ENCODE results near the gene PHTF2. TPM values are rescaled to one million over a fixed set of nuclear protein-coding genes. Genes with fewer than 3 reads are reported as not detected.
"Not testable (repeated sequence)": the region's sequence is repeated elsewhere in the genome, so short reads cannot be mapped to it uniquely, and the experiment has no call there.

PHTF2 gene
- total RNA-seq, 2 experiments from 2014 or later = 33.3 to 33.6 TPM

DNA sequence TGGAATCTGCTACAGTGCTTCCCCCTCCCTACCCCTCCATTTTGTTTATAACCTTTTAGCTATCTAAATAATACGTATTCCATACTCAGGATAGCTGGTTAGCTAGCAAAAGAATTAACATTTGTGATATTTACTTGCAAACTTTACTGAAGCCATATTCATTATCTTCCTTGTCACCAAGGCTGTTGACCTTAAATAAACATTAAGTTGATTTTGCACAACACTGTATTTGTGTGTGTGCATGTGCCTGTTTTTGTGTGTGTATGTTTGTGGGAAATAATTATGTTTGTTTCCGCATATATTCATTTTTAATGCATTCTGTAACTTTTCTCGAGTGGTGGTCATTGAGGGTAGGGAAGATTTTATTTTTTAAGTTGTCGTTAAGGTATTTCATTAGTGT lies 16.2 kb upstream of the PHTF2 start:
- H3K9me3 Mint-ChIP-seq = no peaks in the 10 kb centered on the region

GRCh38 chr7:77783111-77783510 lies 15.5 kb upstream of the PHTF2 start:
- POLR2A ChIA-PET = no interaction called here
- Mint-ChIP-seq H3K4me1 (peaks cover 3% of the 10 kb centered on the region), H3K27ac (no peak overlapping the region), H3K27me3 (no peaks in the 10 kb centered on the region), H3K9me3 (no peaks in the 10 kb centered on the region), H3K36me3 (peaks cover 38% of the 10 kb centered on the region), H3K4me3 (no peak overlapping the region)
- DNase-seq (no peak), ATAC-seq (ENCODE audit: low read depth) (no peak)

More for the DNA sequence above, 16.2 kb upstream of the PHTF2 start:
- no peak overlapping the region for H3K4me3 Mint-ChIP-seq
- peaks cover 38% of the 10 kb centered on the region for H3K36me3 Mint-ChIP-seq
- DNase-seq = no peak
- no peak overlapping the region for H3K27ac Mint-ChIP-seq
- POLR2A ChIA-PET = no interaction called here
- peaks cover 3% of the 10 kb centered on the region for H3K4me1 Mint-ChIP-seq
- ATAC-seq (ENCODE audit: low read depth) = no peak
- H3K27me3 Mint-ChIP-seq = no peaks in the 10 kb centered on the region

DNA sequence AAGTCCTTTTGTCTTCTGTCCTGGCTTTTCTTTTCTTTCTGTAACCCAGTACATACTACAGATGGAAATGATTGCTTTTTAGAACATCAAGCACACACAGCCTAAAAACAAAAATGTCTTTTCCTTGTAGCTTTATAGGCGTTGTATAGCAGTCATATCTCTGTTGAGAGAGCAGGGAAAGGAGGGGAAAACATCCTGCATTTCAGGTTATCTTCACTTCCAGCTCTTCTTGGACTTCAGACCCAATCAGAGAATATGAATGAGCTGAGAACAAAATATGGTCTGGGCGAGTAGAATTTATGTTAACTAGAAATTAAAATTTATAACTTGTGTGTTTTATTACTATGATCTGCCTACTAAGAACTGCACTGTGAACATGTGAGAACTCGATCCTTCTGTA lies 15.0 kb upstream of the PHTF2 start:
- peaks cover 38% of the 10 kb centered on the region for H3K36me3 Mint-ChIP-seq
- H3K27ac Mint-ChIP-seq = no peak overlapping the region
- peaks cover 3% of the 10 kb centered on the region for H3K4me1 Mint-ChIP-seq
- no peak for DNase-seq
- ATAC-seq (ENCODE audit: low read depth) = no peak
- H3K27me3 Mint-ChIP-seq = no peaks in the 10 kb centered on the region
- no peaks in the 10 kb centered on the region for H3K9me3 Mint-ChIP-seq
- POLR2A ChIA-PET = no interaction called here
- no peak overlapping the region for H3K4me3 Mint-ChIP-seq

DNA sequence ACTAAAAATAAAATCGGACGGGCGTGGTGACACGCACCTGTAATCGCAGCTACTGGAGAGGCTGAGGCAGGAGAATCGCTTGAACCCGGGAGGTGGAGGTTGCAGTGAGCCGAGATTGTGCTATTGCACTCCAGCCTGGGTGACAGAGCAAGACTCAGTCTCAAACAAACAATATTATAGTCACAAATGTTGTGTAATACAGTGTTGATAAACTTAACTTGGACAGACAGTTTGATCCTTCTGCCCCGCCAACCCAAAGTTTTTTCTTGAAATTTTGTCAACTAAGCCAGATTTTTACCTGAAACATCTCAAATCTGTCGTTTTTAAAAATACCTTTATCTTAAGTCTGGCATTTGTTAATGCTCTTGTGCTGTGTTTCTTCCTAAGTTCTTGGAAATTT lies 14.1 kb upstream of the PHTF2 start:
- H3K9me3 Mint-ChIP-seq; H3K27ac Mint-ChIP-seq; ATAC-seq (ENCODE audit: low read depth); H3K4me1 Mint-ChIP-seq; POLR2A ChIA-PET; H3K27me3 Mint-ChIP-seq; DNase-seq; H3K4me3 Mint-ChIP-seq: not testable (repeated sequence)
- H3K36me3 Mint-ChIP-seq = peaks cover 38% of the 10 kb centered on the region

DNA sequence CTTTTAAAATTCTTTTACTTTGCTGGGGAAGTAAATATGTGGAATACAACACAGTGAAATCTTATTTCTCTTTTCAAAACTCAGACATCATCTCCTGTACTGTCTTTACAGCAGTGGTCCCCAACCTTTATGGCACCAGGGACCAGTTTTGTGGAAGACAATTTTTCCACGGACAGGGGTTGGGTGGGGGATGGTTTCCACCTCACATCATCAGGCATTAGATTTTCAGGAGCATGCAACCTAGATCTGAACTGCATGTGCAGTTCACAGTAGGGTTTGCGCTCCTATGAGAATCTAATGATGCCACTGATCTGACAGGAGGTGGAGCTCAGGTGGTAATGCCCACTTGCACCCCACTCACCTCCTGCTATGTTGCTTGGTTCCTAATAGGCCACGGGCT lies 12.6 kb upstream of the PHTF2 start:
- Mint-ChIP-seq H3K36me3 (peaks cover 31% of the 10 kb centered on the region), H3K27ac (no peak overlapping the region), H3K4me3 (no peak overlapping the region), H3K27me3 (no peaks in the 10 kb centered on the region), H3K9me3 (no peaks in the 10 kb centered on the region), H3K4me1 (peaks cover 5% of the 10 kb centered on the region)
- DNase-seq (no peak), ATAC-seq (ENCODE audit: low read depth) (no peak)
- POLR2A ChIA-PET = no interaction called here

GRCh38 chr7:77786741-77787140 lies 11.8 kb upstream of the PHTF2 start:
- DNase-seq (no peak), ATAC-seq (ENCODE audit: low read depth) (no peak)
- H3K4me1 Mint-ChIP-seq = peaks cover 5% of the 10 kb centered on the region
- no peaks in the 10 kb centered on the region for H3K27me3 Mint-ChIP-seq
- H3K4me3 Mint-ChIP-seq = no peak overlapping the region
- no peak overlapping the region for H3K27ac Mint-ChIP-seq
- H3K36me3 Mint-ChIP-seq = peaks cover 29% of the 10 kb centered on the region
- H3K9me3 Mint-ChIP-seq = no peaks in the 10 kb centered on the region
- POLR2A ChIA-PET = interaction anchor here (0.7 kb wide), 1 partner anchor 27 kb away, joined by 4 read pairs; no protein-coding TSS in a partner anchor

- POLR2A ChIA-PET = no interaction called here
- peaks cover 23% of the 10 kb centered on the region for H3K36me3 Mint-ChIP-seq
- no peak overlapping the region for H3K27ac Mint-ChIP-seq
- H3K4me3 Mint-ChIP-seq = no peak overlapping the region
- ATAC-seq (ENCODE audit: low read depth) (no peak), DNase-seq (no peak)
- peaks cover 3% of the 10 kb centered on the region for H3K4me1 Mint-ChIP-seq
- H3K9me3 Mint-ChIP-seq = no peaks in the 10 kb centered on the region
- H3K27me3 Mint-ChIP-seq = no peaks in the 10 kb centered on the region
Measured at GRCh38 chr7:77788327-77788902, 10.2 kb upstream of the PHTF2 start.

- peaks cover 17% of the 10 kb centered on the region for H3K36me3 Mint-ChIP-seq
- H3K27me3 Mint-ChIP-seq = no peaks in the 10 kb centered on the region
- no peak overlapping the region for H3K27ac Mint-ChIP-seq
- no peak for DNase-seq
- H3K4me3 Mint-ChIP-seq = no peak overlapping the region
- peaks cover 8% of the 10 kb centered on the region for H3K4me1 Mint-ChIP-seq
- no peaks in the 10 kb centered on the region for H3K9me3 Mint-ChIP-seq
- POLR2A ChIA-PET = interaction anchor here (0.6 kb wide), 1 partner anchor 9 kb away, joined by 3 read pairs; no protein-coding TSS in a partner anchor
- ATAC-seq (ENCODE audit: low read depth) = no peak
Measured at GRCh38 chr7:77791336-77791735, 7.2 kb upstream of the PHTF2 start.

DNA sequence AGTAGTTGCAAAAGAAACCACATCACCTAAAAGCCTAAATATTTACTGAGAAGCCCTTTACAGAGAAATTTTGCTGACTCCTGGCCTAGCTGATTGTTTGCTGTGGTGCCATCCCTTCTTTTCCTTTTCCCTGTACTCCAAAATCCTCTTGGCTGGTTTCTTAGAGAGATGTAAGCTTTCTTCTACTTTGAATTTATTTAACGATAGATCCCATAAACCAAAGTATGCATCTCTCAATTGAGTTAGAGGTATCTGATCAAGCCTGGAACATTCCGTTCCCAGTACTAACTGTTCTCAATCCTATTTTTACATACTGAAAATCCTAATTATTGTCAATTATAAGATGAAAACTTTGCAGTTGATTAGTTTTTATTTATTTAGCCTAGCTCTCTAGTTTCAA lies 6.6 kb upstream of the PHTF2 start:
- no peaks in the 10 kb centered on the region for H3K9me3 Mint-ChIP-seq
- no peak overlapping the region for H3K4me3 Mint-ChIP-seq
- POLR2A ChIA-PET = no interaction called here
- H3K27me3 Mint-ChIP-seq = no peaks in the 10 kb centered on the region
- ATAC-seq (ENCODE audit: low read depth) = no peak
- peaks cover 17% of the 10 kb centered on the region for H3K36me3 Mint-ChIP-seq
- peaks cover 14% of the 10 kb centered on the region for H3K4me1 Mint-ChIP-seq
- no peak overlapping the region for H3K27ac Mint-ChIP-seq
- no peak for DNase-seq

DNA sequence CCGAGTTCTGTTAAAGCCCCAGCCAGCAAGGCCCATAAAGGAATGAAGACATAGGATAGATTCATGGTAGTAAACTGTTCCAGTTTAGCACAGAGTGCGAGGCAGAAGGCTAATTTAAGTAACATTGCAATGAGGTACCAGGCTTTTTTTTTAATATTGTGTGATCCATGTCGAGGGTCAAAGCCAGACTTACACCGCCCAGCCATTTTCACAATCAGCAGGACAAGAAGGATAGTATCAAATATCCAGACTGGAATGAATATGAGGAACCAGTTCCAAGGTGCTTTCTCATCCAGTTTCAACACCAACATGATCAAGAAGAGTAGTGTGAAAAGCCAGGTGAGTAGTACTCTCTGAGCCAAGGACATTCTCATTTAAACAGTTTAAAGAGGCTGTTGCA lies 4.6 kb upstream of the PHTF2 start:
- H3K4me1 Mint-ChIP-seq = peaks cover 18% of the 10 kb centered on the region
- POLR2A ChIA-PET = no interaction called here
- H3K36me3 Mint-ChIP-seq = peaks cover 14% of the 10 kb centered on the region
- ATAC-seq (ENCODE audit: low read depth) (no peak), DNase-seq (no peak)
- no peak overlapping the region for H3K4me3 Mint-ChIP-seq
- no peaks in the 10 kb centered on the region for H3K27me3 Mint-ChIP-seq
- no peaks in the 10 kb centered on the region for H3K9me3 Mint-ChIP-seq
- no peak overlapping the region for H3K27ac Mint-ChIP-seq

- no peak for DNase-seq
- Mint-ChIP-seq H3K9me3 (no peaks in the 10 kb centered on the region), H3K4me3 (peak overlapping the region; percentile 94), H3K4me1 (peaks cover 28% of the 10 kb centered on the region), H3K27ac (no peak overlapping the region), H3K27me3 (no peaks in the 10 kb centered on the region), H3K36me3 (peaks cover 18% of the 10 kb centered on the region)
- no peak for ATAC-seq (ENCODE audit: low read depth)
- POLR2A ChIA-PET = no interaction called here
Measured at GRCh38 chr7:77796109-77796508, 2.5 kb upstream of the PHTF2 start.

DNA sequence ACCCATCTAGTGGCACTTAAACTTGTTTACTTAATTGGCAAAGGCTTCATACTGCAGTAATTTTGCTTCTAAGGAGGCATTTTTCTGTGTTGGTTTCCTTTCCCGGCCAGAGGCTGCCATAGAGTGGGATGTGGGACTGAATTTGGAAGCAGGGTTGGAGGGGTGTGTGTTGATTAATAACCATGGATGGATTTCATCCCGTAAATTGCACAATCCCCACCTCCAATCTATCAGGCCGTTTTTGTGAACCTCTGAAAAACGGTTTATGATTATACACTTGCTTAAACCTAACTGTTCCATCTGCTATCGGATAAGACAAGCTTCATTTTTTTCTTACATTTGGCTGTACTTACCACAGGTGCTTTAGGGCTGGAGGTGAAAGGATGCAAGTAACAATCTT lies 1.6 kb upstream of the PHTF2 start:
- Mint-ChIP-seq H3K9me3 (no peaks in the 10 kb centered on the region), H3K27me3 (no peaks in the 10 kb centered on the region), H3K4me1 (peaks cover 33% of the 10 kb centered on the region), H3K4me3 (peak overlapping the region; percentile 94), H3K36me3 (peaks cover 19% of the 10 kb centered on the region), H3K27ac (peak overlapping the region; percentile 94)
- ATAC-seq (ENCODE audit: low read depth) = no peak
- no peak for DNase-seq
- POLR2A ChIA-PET = no interaction called here

DNA sequence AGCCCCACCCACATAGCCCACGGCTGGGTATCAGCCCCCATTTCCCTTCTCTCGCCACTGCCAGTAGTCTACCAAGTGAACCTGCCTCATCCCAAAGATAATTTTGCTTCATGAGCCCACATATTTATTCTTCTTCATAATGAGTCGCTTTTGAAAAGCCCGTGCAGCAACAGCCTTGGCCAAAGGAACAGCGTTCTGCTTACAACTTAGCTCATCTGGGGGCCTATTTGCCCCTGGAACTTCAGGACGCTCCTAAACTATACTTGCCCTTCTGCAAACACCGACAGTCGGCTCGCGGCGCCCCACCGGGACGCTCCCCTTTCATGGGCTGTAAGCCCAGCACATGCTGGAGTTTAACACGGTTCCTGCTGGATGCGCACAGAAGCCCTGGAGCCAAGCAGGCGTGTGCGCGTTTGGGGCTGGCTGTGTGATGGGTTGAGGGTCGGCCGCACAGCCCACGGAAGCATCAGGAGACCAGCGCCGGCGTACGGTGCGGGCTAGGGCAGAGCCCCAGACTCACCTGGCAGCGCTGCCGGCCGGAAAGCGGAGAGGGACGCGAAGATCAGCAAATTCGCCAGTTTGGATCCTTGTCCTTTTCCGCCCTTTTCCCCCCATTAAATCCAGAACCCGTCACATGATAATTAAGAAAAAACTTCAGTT lies 709 bp upstream of the PHTF2 start:
- no peak for DNase-seq
- peaks cover 22% of the 10 kb centered on the region for H3K36me3 Mint-ChIP-seq
- H3K4me3 Mint-ChIP-seq = peak overlapping the region; percentile 94
- H3K27ac Mint-ChIP-seq = peak overlapping the region; percentile 94
- peaks cover 42% of the 10 kb centered on the region for H3K4me1 Mint-ChIP-seq
- H3K27me3 Mint-ChIP-seq = no peaks in the 10 kb centered on the region
- POLR2A ChIA-PET = interaction anchor here (0.6 to 1.7 kb wide), 5 partner anchors 36 to 111 kb away, joined by 3 to 9 read pairs (median 5); partner anchors contain the start of gene RSBN1L
- peak; percentile 43 for ATAC-seq (ENCODE audit: low read depth)
- H3K9me3 Mint-ChIP-seq = no peaks in the 10 kb centered on the region
